DMS53 treated with DMSO at 0.1 percent for 48 hours (cell line): ENCODE measurements around the gene SV2C.
A peak's percentile ranks its signal among the peaks of the same experiment; 100 is the strongest.
"Not testable (repeated sequence)": the region's sequence is repeated elsewhere in the genome, so short reads cannot be mapped to it uniquely, and the experiment has no call there.

Source experiments
- DNase-seq: peaks from one replicate; lab custom pipeline; 2025; ENCODE audit not compliant: unreplicated experiment; lab: John Stamatoyannopoulos, UW

Gene SV2C

GRCh38 chr5:76082772-76083554, at the start of gene SV2C:
Gene SV2C (plus strand): TSS chr5:76083383. CDS start chr5:76131751, 48,368 bp downstream.
- peak; percentile 36 for DNase-seq

- not testable (repeated sequence) for DNase-seq
Observed at GRCh38 chr5:76037736-76038151, 45.4 kb upstream of the SV2C start.

GRCh38 chr5:76038212-76038611, 45.0 kb upstream of the SV2C start:
- DNase-seq: no peak

GRCh38 chr5:76040806-76041205, 42.4 kb upstream of the SV2C start:
- DNase-seq: no peak

- no peak for DNase-seq
Observed at GRCh38 chr5:76041863-76042262, 41.3 kb upstream of the SV2C start.

- no peak for DNase-seq
Observed at GRCh38 chr5:76046741-76047140, 36.4 kb upstream of the SV2C start.

- DNase-seq: peak; percentile 13
Observed at GRCh38 chr5:76050134-76050533, 33.0 kb upstream of the SV2C start.

GRCh38 chr5:76062502-76063041, 20.6 kb upstream of the SV2C start:
- DNase-seq: no peak

GRCh38 chr5:76065258-76065657, 17.9 kb upstream of the SV2C start:
- DNase-seq: no peak

GRCh38 chr5:76069061-76069735, 14.0 kb upstream of the SV2C start:
- DNase-seq: no peak

GRCh38 chr5:76074487-76075065, 8.6 kb upstream of the SV2C start:
- DNase-seq: no peak

GRCh38 chr5:76081811-76082771, 1.1 kb upstream of the SV2C start:
- no peak for DNase-seq

- DNase-seq: peak; percentile 48
Observed at GRCh38 chr5:76083555-76084495, 642 bp downstream of the SV2C start.

- DNase-seq: no peak
Observed at GRCh38 chr5:76084496-76085242, 1.5 kb downstream of the SV2C start.

- DNase-seq: no peak
Observed at GRCh38 chr5:76085243-76085579, 2.0 kb downstream of the SV2C start.

- DNase-seq: no peak
Observed at GRCh38 chr5:76086095-76086494, 2.9 kb downstream of the SV2C start.

GRCh38 chr5:76089156-76089555, 6.0 kb downstream of the SV2C start:
- DNase-seq: not testable (repeated sequence)

- DNase-seq: no peak
Observed at GRCh38 chr5:76091351-76091750, 8.2 kb downstream of the SV2C start.

- peak; percentile 26 for DNase-seq
Observed at GRCh38 chr5:76099286-76099702, 16.1 kb downstream of the SV2C start.
